GM18507 (cell line): ENCODE data around the gene PLCB4.

ENCODE experiments used
- DNase-seq: peaks from one replicate; pipeline ENCODE4 v3.0.0; 2011; ENCODE audit warnings: low read depth; ENCODE audit not compliant: insufficient read length; ENCODE audit errors: extremely low spot score
- FAIRE-seq: peaks from 2 replicates; lab custom pipeline; 2011; peaks lifted over from hg19 to GRCh38; lab: Jason Lieb, UNC

PLCB4 gene

DNA sequence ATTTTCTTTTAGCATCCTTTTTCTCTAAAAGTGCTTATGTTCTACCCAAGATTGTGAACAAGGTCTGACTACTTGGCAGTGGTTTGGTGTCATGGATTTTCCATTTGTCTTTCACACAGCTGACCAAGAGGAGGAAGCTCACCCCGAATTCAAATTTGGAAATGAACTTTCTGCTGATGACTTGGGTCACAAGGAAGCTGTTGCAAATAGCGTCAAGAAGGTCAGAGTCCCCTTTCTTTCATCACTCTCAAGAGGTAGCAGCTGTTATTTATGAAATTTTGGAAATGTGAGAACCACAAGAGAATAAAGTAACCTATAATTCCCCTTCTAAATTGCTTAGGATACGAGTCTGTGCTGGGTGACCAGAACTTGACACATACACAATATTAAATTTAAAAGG, 332.5 kb downstream of the PLCB4 start:
- FAIRE-seq, result no peak
- DNase-seq, result no peak

DNA sequence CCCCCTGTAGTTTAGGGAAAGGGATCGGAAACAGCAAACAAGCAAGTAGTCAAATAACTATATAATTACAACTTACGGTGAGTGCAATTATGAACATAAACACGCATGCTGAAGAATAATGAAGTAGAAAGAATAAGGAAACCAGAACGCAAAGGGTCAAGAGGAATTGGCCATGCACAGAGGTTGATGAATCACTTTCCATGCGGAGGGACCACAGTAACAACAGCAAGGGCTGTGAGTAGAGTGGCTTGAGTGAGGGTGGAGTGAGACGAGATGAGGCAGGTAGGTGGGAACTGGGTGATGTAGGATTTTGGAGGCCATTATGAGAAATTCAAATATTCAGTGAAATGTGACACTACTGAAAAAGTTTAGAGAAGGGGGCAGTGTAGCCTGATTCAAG, 333.3 kb downstream of the PLCB4 start:
- FAIRE-seq, result no peak
- DNase-seq, result no peak

DNA sequence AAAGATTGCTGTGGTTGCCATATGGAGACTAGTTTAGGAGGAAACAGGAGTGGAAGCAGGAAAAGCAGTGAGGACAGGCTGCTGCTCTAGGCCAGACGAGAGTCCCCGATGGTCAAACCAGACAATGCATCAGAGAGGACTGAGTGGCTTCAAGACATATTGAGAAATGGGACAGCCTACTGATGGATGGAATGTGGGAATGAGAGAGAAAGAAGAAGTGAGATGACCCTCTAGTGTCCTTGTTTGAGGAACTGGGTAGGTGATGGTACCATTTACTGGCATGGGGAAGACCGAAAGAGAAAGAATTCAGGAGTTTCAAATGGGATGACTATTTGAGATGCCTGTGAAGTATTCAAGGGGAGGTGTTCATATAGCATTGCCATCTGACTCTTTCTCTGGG, 333.7 kb downstream of the PLCB4 start:
- no peak for FAIRE-seq

DNA sequence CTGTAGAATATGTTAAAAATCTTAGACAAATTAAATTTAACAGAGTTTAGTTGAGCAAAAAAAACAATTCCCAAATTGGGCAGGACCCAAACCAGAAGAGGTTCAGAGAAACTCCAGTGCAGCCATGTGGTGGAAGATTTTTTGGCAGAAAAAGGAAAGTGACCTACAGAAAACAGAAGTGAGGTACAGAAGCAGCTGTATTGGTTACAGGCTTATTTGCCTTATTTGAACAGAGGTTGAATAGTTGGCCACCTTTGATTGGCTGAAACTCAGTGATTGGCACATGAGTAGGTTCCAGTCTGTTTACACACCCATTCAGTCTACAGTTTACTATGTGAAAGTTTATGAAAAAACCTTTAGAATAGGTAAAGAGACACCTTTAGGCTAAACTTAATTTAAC, 334.6 kb downstream of the PLCB4 start:
- FAIRE-seq, result no peak
- no peak for DNase-seq

More for the DNA sequence above, 333.7 kb downstream of the PLCB4 start:
- no peak for DNase-seq

DNA sequence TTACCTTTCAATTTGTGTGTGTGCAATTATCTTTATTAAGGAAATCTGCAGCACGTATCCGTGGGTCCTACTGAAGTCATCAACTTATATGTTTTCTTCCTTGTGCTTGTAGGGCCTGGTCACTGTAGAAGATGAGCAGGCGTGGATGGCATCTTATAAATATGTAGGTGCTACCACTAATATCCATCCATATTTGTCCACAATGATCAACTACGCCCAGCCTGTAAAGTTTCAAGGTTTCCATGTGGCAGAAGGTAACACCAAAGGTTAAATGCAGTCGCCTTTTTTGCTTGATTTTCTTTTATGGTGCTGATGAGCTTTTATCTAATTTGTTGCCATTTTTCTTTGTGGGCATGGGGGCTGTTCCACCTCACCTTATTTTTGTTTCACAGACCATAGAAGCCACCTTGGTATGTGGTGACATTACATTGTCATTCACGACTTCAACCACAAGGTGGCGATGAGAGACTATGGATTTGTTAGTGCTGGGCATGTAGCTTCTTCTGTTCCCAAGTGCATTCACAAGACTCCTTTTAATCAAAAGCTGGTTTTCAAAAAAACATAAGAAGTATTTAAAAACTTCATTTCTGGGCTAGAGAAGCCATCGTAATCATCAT, 339.0 kb downstream of the PLCB4 start:
- DNase-seq, result peak; percentile 20
- peak; percentile 71 for FAIRE-seq

DNA sequence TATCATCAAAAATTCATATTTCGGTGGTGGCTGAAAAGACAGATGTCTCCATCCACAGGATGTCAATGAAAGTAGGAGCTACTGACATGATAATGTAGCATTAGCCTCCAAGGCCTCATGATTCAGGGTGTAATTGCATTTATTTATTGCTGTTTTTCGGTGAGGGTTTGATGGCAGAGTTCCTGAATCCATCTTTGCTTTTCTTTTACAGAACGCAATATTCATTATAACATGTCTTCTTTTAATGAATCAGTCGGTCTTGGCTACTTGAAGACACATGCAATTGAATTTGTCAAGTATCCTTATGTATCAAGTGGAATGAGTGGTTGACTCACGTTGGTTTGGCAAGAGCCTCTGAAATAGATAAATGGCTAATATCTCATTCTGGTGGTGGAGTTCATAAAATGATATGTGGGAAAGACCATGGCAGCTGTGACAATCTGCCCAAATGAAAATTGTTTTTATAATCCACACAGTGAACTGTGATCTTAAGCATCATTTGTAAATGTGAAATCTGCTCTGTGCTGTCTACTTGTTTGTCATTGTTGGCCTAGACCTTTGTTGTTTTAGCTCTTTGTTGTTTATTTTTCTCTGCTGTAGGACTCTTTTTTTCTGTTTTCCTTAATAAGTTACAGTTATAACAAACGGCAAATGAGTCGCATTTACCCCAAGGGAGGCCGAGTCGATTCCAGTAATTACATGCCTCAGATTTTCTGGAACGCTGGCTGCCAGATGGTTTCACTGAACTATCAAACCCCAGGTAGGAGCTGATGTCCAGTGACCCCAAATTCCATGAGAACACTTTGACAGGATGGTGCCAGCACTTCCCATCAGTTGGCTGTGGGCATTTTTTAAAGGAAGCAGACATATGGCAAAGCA, 339.8 kb downstream of the PLCB4 start:
- DNase-seq, result no peak

DNA sequence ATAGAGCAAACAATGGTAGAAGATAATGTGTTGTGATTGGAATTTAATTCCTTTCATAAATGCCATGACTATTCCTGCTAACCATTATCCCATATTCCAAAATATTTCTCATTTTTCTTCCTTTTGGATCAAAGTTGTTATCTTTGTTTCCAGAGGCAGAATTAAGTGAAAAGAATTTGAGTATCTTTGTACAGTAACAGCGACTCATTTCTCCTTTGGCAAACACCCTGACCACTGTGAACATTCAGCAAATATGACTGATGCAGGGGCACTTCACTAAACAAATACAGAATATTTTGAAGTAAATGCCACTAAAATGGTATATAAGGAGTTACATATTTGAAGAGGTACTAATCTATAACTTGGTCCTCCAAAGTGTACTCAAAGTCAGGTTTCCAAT, 340.5 kb downstream of the PLCB4 start:
- DNase-seq (no peak), FAIRE-seq (no peak)

More for the DNA sequence above, 339.8 kb downstream of the PLCB4 start:
- no peak for FAIRE-seq

DNA sequence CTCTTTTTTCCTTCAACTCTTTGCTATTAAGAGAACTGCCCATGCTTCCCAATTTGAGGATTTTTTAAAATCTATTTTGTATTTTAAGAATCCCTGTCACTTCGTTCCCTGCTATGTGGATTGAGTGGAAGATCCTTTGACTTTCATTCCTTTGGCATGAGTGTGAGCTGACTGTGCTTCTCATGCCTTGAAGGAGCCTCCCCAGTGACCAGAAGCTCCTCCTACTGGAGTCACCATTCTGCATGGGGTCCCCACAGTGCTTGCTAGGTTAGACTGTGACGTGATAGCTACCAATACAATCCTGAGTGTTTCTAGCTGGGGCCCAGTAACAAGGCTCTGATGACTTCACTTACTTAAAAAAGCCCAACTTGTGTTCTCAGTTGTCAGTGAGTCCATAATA, 341.1 kb downstream of the PLCB4 start:
- FAIRE-seq, result no peak
- DNase-seq, result no peak

DNA sequence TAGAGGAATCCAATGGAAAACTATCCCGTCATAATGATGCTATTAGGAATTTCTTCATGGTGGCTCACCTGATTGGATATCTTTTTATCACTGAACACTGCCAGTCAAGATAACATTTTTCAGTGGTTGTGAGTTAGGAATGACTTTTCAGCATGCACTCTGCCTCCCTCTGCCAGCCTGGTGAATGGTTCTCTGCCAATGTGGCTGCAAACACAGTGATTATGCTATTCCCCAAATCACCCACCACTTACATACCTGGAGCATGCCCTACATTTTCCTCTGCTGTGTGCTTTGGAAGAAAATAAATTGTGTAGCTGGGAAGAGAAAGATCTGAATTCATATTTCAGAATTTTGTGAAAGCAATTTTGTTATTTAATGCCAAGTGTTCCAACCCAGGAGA, 342.9 kb downstream of the PLCB4 start:
- no peak for DNase-seq
- no peak for FAIRE-seq

DNA sequence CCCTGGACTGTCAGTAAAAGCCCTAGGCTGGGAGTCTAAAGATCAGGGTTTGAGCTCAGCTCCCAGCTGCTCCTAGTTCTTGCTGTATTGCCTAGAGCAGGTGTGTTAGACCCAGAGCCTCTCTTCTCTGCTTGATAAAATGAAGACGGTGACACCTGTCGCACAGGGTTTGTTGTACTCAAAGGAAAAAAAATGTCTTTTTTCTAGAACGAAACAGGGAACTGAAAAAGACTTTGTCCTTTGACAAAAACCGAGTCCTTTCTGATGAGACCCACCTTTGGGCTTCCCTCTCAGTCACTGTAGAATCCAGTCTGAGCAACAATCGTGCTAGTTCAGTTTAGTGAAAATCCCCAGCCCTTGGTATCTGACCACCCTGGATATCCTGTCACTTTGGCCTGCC, 343.4 kb downstream of the PLCB4 start:
- no peak for DNase-seq

DNA sequence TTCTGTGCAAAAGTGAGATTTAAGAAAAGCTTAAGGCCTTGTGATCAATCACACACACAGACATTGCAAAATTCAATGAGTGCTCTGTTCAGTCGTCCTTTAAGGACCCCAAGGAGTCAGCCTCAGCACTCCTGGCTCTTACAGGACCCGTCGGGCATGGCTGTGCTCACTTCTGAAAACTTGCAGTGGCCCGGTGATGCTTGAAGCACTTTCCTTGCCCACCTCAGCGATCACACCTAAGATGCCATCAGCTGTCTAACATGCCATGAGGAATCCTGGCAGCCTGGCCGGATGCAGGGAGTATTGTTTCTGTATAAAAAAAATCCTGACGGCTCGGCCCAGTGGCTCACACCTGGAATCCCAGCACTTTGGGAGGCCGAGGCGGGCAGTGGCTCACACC, 344.1 kb downstream of the PLCB4 start:
- no peak for DNase-seq
- no peak for FAIRE-seq

More for the DNA sequence above, 343.4 kb downstream of the PLCB4 start:
- FAIRE-seq, result peak; percentile 63

DNA sequence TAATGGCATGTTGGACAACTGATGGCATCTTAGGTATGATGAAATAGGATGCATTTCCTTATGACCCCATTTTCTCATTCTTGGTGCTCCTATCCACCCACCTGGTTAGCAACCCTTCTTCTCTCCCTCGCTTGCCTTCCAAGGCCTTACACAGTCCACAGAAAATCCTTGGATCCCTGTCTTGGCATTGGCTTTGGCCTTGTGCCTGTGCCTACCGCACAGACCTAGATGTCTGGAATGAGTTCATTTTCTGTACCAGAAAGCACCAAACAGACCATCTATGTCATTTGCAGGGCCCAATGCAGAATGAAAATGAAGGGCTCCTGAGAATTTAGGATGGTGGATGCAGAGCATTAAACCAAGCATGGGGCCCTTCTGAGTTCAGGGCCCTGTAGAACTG, 346.5 kb downstream of the PLCB4 start:
- DNase-seq, result no peak
- no peak for FAIRE-seq

DNA sequence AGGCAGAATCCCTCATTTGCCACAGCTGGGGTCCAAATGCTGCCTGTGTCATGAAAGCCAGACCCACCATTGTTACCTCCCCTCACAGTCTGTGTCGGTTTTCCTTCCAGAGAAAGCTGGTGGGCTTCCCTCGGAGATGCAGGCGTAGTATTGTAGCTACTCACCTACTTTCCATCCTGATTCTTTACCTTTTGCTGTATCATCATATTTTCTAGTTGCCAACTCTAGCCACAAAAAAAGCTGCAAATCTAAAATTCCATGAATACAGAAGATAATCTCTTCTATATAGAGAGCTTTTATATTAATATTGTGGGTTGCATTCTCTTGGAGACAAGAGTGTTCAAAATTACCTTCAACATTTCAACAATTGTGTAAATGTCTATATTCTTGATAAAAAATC, 347.5 kb downstream of the PLCB4 start:
- FAIRE-seq (no peak), DNase-seq (no peak)

DNA sequence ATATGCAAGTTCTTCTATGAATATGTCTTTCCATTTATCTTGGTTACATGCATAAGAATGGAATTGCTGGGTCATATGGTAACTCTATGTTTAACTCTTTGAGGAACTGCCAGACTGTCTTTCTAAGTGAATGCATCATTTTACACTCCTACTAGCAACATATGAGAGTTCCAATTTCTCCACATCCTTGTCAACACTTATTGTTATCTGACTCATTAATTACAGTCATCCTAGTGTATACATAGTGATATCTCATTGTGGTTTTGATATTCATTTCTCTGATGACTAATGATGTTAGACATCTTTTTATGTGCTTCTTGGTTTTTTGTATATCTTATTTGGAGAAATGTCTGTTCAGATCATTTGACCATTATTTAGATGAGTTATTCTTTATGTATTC, 348.8 kb downstream of the PLCB4 start:
- FAIRE-seq, result no peak
- no peak for DNase-seq

DNA sequence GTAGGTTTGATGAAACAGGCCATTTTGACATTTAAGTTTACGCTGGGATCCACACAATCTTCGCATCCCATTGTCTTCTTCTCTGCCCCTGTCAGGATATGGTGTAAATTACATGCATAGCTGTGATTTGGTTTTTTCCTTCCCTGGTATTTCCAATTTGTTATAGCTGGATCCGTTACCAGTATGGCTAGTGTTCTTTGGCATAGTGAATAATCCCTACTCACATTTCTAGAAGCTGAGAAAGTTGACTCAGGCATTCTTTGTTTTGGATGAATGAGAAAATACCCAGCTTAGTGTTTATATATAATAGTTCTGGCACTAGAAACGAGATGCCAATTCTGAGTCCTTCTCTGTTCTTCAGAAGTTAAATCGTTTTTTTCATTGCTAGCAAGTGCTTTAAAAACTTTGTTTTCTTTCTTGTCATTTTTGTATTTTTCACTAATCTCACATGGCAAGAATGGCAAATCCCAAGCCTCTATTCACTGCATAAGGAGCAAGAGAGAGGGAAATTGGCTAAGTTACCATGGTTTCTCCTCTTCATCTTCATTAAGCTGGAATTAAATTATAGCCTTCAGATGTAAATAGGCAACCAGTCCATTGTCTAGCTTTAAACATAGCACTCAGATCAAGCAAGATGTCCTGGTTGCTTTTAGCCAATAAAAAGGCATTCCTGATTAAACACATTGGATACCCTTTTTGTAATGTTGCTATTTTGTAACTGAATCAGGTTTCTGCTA, 353.6 kb downstream of the PLCB4 start:
- DNase-seq (no peak), FAIRE-seq (no peak)

DNA sequence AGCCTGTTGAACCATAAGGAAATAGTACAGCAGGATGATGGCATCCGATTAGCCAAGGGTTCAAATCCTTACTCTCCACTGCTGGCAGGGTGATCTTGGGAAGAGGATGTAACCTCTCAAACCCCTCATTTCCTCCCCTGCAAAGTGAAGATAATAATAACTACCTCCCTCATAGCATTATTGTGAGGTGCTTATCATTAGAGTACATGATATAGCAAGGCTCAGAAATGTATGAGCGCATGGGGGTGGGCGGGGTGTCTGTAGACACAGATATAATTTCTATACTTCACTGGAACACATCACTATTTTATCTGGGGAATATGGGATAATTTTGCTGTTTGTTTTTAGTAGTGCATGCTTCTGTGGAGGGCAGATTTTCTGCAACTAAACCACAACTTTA, 355.7 kb downstream of the PLCB4 start:
- no peak for DNase-seq
- no peak for FAIRE-seq

DNA sequence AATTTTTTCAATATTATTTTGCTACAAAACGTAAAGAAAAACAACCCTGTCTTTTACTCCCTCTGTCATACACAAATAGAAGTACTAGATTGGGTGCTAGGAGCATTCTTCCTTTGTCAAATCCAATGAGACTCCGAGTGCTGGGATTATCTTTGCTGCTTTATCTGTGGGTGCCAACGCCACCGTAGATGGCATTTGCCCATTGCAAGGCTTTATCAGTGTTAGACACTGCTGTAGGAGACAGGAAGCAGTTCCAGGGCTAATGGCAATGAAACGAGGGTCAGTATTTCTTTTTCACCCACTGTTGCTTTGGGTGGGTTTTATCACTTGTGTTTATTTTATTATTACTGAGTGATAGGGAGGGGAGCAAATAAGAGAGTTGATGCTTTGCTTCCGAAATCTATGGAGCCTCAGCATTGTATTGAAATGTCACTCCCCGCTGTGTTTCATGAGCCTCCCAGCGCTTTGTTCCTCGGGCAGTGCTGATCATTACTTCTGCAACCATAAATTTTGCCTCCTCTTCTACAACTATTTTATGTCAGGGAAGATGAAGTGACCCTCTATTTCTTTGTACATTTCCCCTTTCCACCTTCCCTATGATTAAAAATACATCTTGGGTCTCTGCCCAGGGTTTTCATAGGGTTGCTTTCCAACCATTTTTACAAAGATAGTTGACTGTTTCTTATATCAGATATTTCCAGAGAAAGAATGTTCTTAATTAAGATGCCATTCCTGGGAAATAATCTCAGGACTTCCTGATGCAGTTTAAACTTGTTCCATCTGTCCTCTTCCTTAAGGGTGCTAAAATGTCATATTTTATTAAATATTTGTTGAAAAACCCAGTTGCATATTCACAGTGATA, 358.8 kb downstream of the PLCB4 start:
- FAIRE-seq (no peak), DNase-seq (no peak)

DNA sequence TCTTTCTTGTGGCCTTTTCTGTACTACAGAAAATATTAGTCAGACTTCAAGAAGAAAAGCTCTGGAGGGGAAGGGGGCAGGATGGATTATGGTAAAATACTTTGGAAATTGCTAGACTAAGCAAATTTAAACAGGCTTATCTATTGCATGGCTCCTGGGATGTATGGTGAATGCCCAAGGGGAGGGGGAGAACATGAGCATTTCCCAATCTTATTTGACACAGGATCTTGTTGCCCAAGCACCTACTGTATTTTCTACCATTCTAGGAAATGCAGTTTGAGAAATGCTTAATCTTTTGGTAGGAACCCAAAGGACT, 359.4 kb downstream of the PLCB4 start:
- no peak for DNase-seq
- no peak for FAIRE-seq

DNA sequence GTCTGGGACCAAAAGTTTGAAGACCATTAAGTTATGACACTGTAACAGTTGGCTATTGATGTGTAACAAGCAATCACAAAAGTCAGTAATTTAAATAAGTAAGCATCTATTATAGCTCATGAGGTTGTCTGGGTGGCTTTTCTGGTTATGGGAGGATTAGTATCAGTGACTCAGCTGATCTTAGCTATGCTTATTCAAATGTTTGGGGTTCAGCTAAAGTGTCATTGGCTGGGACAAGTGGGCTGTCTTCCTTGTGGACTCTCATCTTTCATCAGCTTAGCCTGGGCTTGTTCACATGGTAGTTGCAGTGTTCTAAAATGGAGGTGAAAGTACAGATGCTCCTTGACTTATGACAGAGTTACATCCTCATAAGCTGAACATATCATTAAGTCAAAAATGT, 370.9 kb downstream of the PLCB4 start:
- no peak for FAIRE-seq

DNA sequence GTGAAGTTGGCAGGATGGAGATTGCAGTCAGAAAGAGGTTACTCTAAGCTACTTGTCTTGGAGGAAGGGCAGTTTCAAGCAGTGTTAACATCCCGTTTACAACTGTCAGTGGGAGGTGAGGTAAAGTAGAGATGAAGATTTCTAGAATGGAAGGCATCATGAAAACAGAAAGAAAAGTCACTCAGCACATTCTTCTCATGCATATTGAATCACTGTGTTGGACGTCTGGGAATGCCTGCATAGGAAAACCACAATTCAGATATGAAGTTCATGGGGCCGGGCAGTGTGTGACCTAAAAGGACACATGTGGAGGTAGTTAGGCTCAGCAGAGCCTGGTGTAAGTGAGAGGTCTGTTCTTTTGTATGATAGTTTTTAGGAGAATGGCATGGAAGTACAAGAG, 372.0 kb downstream of the PLCB4 start:
- FAIRE-seq (no peak), DNase-seq (no peak)

More for the DNA sequence above, 370.9 kb downstream of the PLCB4 start:
- DNase-seq, result no peak
